IMR-90 (cell line): ENCODE measurements around the gene JMJD6. TPM values are rescaled to one million over a fixed set of nuclear protein-coding genes. Genes with fewer than 3 reads are reported as not detected.
"Not testable (repeated sequence)": the region's sequence is repeated elsewhere in the genome, so short reads cannot be mapped to it uniquely, and the experiment has no call there.

Experiments
- ATAC-seq: fragments of 200-7000 bp; cut with Tn5 transposase; 2 replicates; pipeline ENCODE4 v1.9.1; 2020; ENCODE audit warnings: low read depth, mild to moderate bottlenecking, moderate library complexity
- BruUV-seq: library from RNA; stranded (reverse); fragments of 400-500 nt; replicated peaks from 2 replicates; lab custom pipeline; 2021; lab: Mats Ljungman, UMichigan
- CTCF ChIA-PET: fragments of 300-600 bp; formaldehyde crosslinking; extraction: SDS; loops from one replicate; lab custom pipeline; 2021; ENCODE audit warnings: antibody characterized with exemption; lab: Yijun Ruan, JAX
- POLR2A ChIA-PET: fragments of 300-600 bp; sonication (Branson Sonifier 250); formaldehyde crosslinking; loops from one replicate; lab custom pipeline; 2022; ENCODE audit warnings: antibody characterized with exemption; ENCODE audit not compliant: unreplicated experiment; lab: Charles Lee
- DNase-seq: peaks from one replicate; pipeline ENCODE4 v3.0.0; 2013
- H2AFZ ChIP-seq: replicated peaks from 2 replicates; pipeline ENCODE3; 2013; ENCODE audit warnings: low read length, mild to moderate bottlenecking; ENCODE audit not compliant: poor library complexity
- H2AK5ac ChIP-seq: 2 replicates; pipeline ENCODE4 v1.6.1; 2013; ENCODE audit warnings: low read depth, low read length, inconsistent platforms
- H2AK9ac ChIP-seq: replicated peaks from 2 replicates; pipeline ENCODE3; 2013; ENCODE audit warnings: mild to moderate bottlenecking, low read depth, low read length, moderate library complexity; ENCODE audit not compliant: poor library complexity
- H2BK120ac ChIP-seq: 2 replicates; pipeline ENCODE4 v1.6.1; 2013; ENCODE audit warnings: low read depth, low read length, inconsistent platforms
- H2BK15ac ChIP-seq: 3 replicates; pipeline ENCODE4 v1.6.1; 2013; ENCODE audit warnings: low read depth, low read length, inconsistent platforms
- H2BK20ac ChIP-seq: 2 replicates; pipeline ENCODE4 v1.6.1; 2013; ENCODE audit warnings: low read depth, mild to moderate bottlenecking, inconsistent platforms, low read length, moderate library complexity
- H2BK5ac ChIP-seq: 2 replicates; pipeline ENCODE4 v1.6.1; 2013; ENCODE audit warnings: mild to moderate bottlenecking, low read depth, low read length, inconsistent platforms; ENCODE audit not compliant: poor library complexity, severe bottlenecking
- H3K14ac ChIP-seq: replicated peaks from 2 replicates; pipeline ENCODE4 v1.6.1; 2013; ENCODE audit warnings: low read depth, low read length, inconsistent platforms
- H3K18ac ChIP-seq: 2 replicates; pipeline ENCODE4 v1.6.1; 2013; ENCODE audit warnings: low read depth, low read length, control low read depth
- H3K23ac ChIP-seq: 2 replicates; pipeline ENCODE4 v1.6.1; 2013; ENCODE audit warnings: low read depth, low read length, inconsistent platforms
- H3K27ac ChIP-seq: 2 replicates; pipeline ENCODE4 v1.5.1; 2013; ENCODE audit warnings: mild to moderate bottlenecking, control low read depth, low read length; ENCODE audit not compliant: insufficient read depth
- H3K27me3 ChIP-seq: 2 replicates; pipeline ENCODE4 v1.6.1; 2013; ENCODE audit warnings: low read length; ENCODE audit not compliant: control insufficient read depth, insufficient read depth
- H3K36me3 ChIP-seq: 2 replicates; pipeline ENCODE4 v1.6.1; 2013; ENCODE audit warnings: low read length, mixed read lengths; ENCODE audit not compliant: control insufficient read depth, insufficient read depth
- H3K4ac ChIP-seq: 2 replicates; pipeline ENCODE4 v1.6.1; 2013; ENCODE audit warnings: low read depth, low read length, inconsistent platforms
- H3K4me1 ChIP-seq: 2 replicates; pipeline ENCODE4 v1.6.1; 2013; ENCODE audit warnings: low read length, mixed read lengths; ENCODE audit not compliant: control insufficient read depth, insufficient read depth
- H3K4me2 ChIP-seq: 2 replicates; pipeline ENCODE4 v1.6.1; 2013; ENCODE audit warnings: low read depth, mild to moderate bottlenecking, control low read depth, low read length, moderate library complexity
- H3K4me3 ChIP-seq: 2 replicates; pipeline ENCODE4 v1.5.1; 2013; ENCODE audit warnings: low read depth, mild to moderate bottlenecking, control low read depth, low read length, moderate library complexity; ENCODE audit not compliant: insufficient read depth
- H3K56ac ChIP-seq: 2 replicates; pipeline ENCODE4 v1.6.1; 2013; ENCODE audit warnings: low read length, inconsistent platforms; ENCODE audit not compliant: insufficient read depth; ENCODE audit errors: extremely low read depth
- H3K79me1 ChIP-seq, 2 experiments: 2 replicates each; pipeline ENCODE4 v1.6.1; 2013; ENCODE audit warnings: low read length in 2 of 2, inconsistent platforms in 1 of 2, low read depth in 1 of 2
- H3K9ac ChIP-seq: 2 replicates; pipeline ENCODE4 v1.6.1; 2013; ENCODE audit warnings: low read depth, low read length, control low read depth
- H3K9me1 ChIP-seq: 2 replicates; pipeline ENCODE4 v1.6.1; 2013; ENCODE audit warnings: low read length, inconsistent platforms; ENCODE audit not compliant: insufficient read depth
- H3K9me3 ChIP-seq: 2 replicates; pipeline ENCODE4 v1.6.1; 2013; ENCODE audit warnings: low read length; ENCODE audit not compliant: control insufficient read depth, insufficient read depth
- H4K20me1 ChIP-seq: 2 replicates; pipeline ENCODE4 v1.6.1; 2013; ENCODE audit warnings: low read length, inconsistent platforms; ENCODE audit not compliant: insufficient read depth
- H4K5ac ChIP-seq: 2 replicates; pipeline ENCODE4 v1.6.1; 2013; ENCODE audit warnings: mild to moderate bottlenecking, low read depth, low read length, control low read depth
- H4K8ac ChIP-seq, 2 experiments: 2 replicates each; pipeline ENCODE4 v1.6.1; 2013; ENCODE audit warnings: low read depth in 2 of 2, low read length in 2 of 2, control low read depth in 1 of 2, inconsistent platforms in 1 of 2
- H4K91ac ChIP-seq: 2 replicates; pipeline ENCODE4 v1.6.1; 2013; ENCODE audit warnings: low read depth, low read length, inconsistent platforms; ENCODE audit not compliant: insufficient read depth
- BHLHE40 ChIP-seq: fragments of 150-350 bp; IDR thresholded peaks from 2 replicates; pipeline ENCODE4 v1.6.1; 2016; ENCODE audit warnings: mild to moderate bottlenecking, low read depth, low read length
- MAZ ChIP-seq: IDR thresholded peaks from 2 replicates; pipeline ENCODE4 v1.6.1; 2012; ENCODE audit warnings: low read depth, mild to moderate bottlenecking, low read length, improper control_type of control experiment, moderate library complexity, borderline replicate concordance
- WGBS, 2 experiments: methylation state at CpG; one replicate each; pipeline versions ENCODE4 v1.1.5 to v1.1.7; 2013; ENCODE audit warnings: missing lambda C conversion rate in 2 of 2; ENCODE audit not compliant: insufficient read length in 1 of 2; ENCODE audit errors: extremely low coverage in 2 of 2; 5-methylcytosine and 5-hydroxymethylcytosine counted together
- dilution Hi-C: fragments of 300-500 bp; cut with HindIII; formaldehyde crosslinking; loops from one replicate; pipeline ENCODE4 v1.14.3; 2018; ENCODE audit warnings: low sequenced_read_pairs; ENCODE audit not compliant: unreplicated experiment
- in situ Hi-C: fragments of 300-500 bp; cut with MboI; formaldehyde crosslinking; loops from 3 replicates; pipeline ENCODE4 v1.14.3; 2019; ENCODE audit warnings: low sequenced_read_pairs, inconsistent platforms, mixed read lengths
- intact Hi-C: fragments of 100-400 bp; cut with micrococcal nuclease; formaldehyde crosslinking; loops from 2 replicates; pipeline ENCODE4 v1.10.0; 2022
- polyA plus RNA-seq, 3 experiments: library from polyadenylated mRNA; depleted of rRNA; stranded (reverse); fragments of >200 nt; gene quantifications; 2 replicates each; pipeline ENCODE4 v1.2.3, GENCODE V29; 2012; ENCODE audit warnings: low replicate concordance in 1 of 3
- total RNA-seq: library from RNA; depleted of rRNA; stranded (reverse); fragments of >200 nt; gene quantifications from 2 replicates; pipeline ENCODE4 v1.2.3, GENCODE V29; 2012

The JMJD6 gene
- total and polyA plus RNA-seq, 2 of the 4 experiments (the other 2 are of a cell fraction) = 24.4 to 33.7 TPM

GRCh38 chr17:76732734-76733617 lies 6.6 kb upstream of the JMJD6 start (continued):
- TF ChIP-seq MAZ = no peak
- TF ChIP-seq BHLHE40 = no peak

GRCh38 chr17:76731800-76732733 lies 5.7 kb upstream of the JMJD6 start:
- H2BK20ac ChIP-seq, H3K27ac ChIP-seq, H4K5ac ChIP-seq, H2AK9ac ChIP-seq, H3K14ac ChIP-seq, H2BK5ac ChIP-seq, BruUV-seq, DNase-seq, H3K4me3 ChIP-seq, H2BK15ac ChIP-seq, H4K91ac ChIP-seq, H2BK120ac ChIP-seq, H3K4ac ChIP-seq, H3K9ac ChIP-seq, H3K56ac ChIP-seq, intact Hi-C loops, H3K9me1 ChIP-seq, H3K9me3 ChIP-seq, H3K27me3 ChIP-seq, H3K4me1 ChIP-seq, in situ Hi-C loops, dilution Hi-C loops, H3K18ac ChIP-seq, H2AFZ ChIP-seq, H4K8ac ChIP-seq, ATAC-seq, H2AK5ac ChIP-seq, H3K4me2 ChIP-seq, H3K23ac ChIP-seq: not testable (repeated sequence)
- H3K36me3 ChIP-seq = peaks cover 26% of the 10 kb centered on the region
- peaks cover 19 to 36% of the 10 kb centered on the region in 2 experiments for H3K79me1 ChIP-seq
- CTCF ChIA-PET = interaction anchor here (0.9 to 1.3 kb wide), 2 partner anchors 20 to 174 kb away, joined by 3 read pairs; no protein-coding TSS in a partner anchor
- WGBS, 2 experiments = 88% methylated on average over 5 of the region's 13 CpGs; no CpG with 5 or more reads in 1 of the 2 experiments
- POLR2A ChIA-PET = interaction anchor here (0.6 kb wide), 1 partner anchor 1097 kb away, joined by 3 read pairs; no protein-coding TSS in a partner anchor
- H4K20me1 ChIP-seq = peaks cover 51% of the 10 kb centered on the region
